Gastroesophageal sphincter (tissue), 4 donors: ENCODE measurements around the gene PRMT1. TPM values are rescaled to one million over a fixed set of nuclear protein-coding genes. Genes with fewer than 3 reads are reported as not detected.

Experiments
- ATAC-seq: fragments of 150-250 bp; one replicate; pipeline ENCODE4 v1.9.1; 2016; ENCODE audit warnings: mild to moderate bottlenecking, moderate library complexity
- H3K27ac ChIP-seq, 4 donors: fragments of 200-600 bp; sonication (generic) in 3 of 4; 1 replicate in 3 of 4; 2 replicates in 1 of 4; pipeline ENCODE4 v1.5.1; 2016 to 2019
- H3K27me3 ChIP-seq: fragments of 200-600 bp; sonication (generic); one replicate; pipeline ENCODE4 v1.5.1; 2019
- H3K36me3 ChIP-seq, 2 donors: fragments of 200-600 bp; sonication (generic); one replicate each; pipeline ENCODE4 v1.5.1; 2019; ENCODE audit warnings: control low read depth in 1 of 2
- H3K4me1 ChIP-seq, 3 donors: fragments of 200-600 bp; sonication (generic); 1 replicate in 2 of 3; 2 replicates in 1 of 3; pipeline ENCODE4 v1.5.1; 2016 to 2019; ENCODE audit warnings: control low read depth in 2 of 3
- H3K4me3 ChIP-seq, 2 donors: fragments of 200-600 bp; sonication (generic); one replicate each; pipeline ENCODE4 v1.5.1; 2019; ENCODE audit warnings: mild to moderate bottlenecking in 1 of 2, moderate library complexity in 1 of 2
- H3K9me3 ChIP-seq, 3 donors: fragments of 200-600 bp; sonication (generic); one replicate each; pipeline ENCODE4 v1.5.1; 2017 to 2019; ENCODE audit warnings: control low read depth in 2 of 3
- EP300 ChIP-seq: sonication (generic); formaldehyde crosslinking; IDR thresholded peaks from one replicate; pipeline ENCODE4 v1.6.1; 2017; ENCODE audit warnings: antibody characterized with exemption, mild to moderate bottlenecking
- POLR2A ChIP-seq, 2 donors: fragments of 450-650 bp; IDR thresholded peaks; one replicate each; pipeline ENCODE4 v1.6.1; 2017; ENCODE audit warnings: antibody characterized with exemption in 2 of 2, mild to moderate bottlenecking in 2 of 2, moderate library complexity in 1 of 2
- POLR2AphosphoS5 ChIP-seq: sonication (generic); formaldehyde crosslinking; IDR thresholded peaks from one replicate; pipeline ENCODE4 v1.6.1; 2017; ENCODE audit warnings: antibody characterized with exemption
- WGBS, 2 donors: methylation state at CpG; one replicate each; pipeline ENCODE4 v1.1.5; 2018; ENCODE audit warnings: low coverage in 1 of 2; 5-methylcytosine and 5-hydroxymethylcytosine counted together
- total RNA-seq, 4 donors: library from RNA; depleted of rRNA; stranded (reverse); fragments of >200 nt; gene quantifications; one replicate each; pipeline ENCODE4 v1.1.0, GENCODE V29; 2016
- TF ChIP-seq, protein P1 (sequence below), 4 experiments: fragments of 200-600 bp in 2 of 4; fragments of 450-650 bp in 2 of 4; sonication (generic) in 1 of 4; IDR thresholded peaks; one replicate each; pipeline ENCODE4 v1.5.1; 2017 to 2019; ENCODE audit warnings: antibody characterized with exemption in 4 of 4, mild to moderate bottlenecking in 2 of 4, moderate library complexity in 2 of 4

PRMT1 gene
- total RNA-seq, 4 donors from 2014 or later: 137 to 152 (median 146) TPM

DNA sequence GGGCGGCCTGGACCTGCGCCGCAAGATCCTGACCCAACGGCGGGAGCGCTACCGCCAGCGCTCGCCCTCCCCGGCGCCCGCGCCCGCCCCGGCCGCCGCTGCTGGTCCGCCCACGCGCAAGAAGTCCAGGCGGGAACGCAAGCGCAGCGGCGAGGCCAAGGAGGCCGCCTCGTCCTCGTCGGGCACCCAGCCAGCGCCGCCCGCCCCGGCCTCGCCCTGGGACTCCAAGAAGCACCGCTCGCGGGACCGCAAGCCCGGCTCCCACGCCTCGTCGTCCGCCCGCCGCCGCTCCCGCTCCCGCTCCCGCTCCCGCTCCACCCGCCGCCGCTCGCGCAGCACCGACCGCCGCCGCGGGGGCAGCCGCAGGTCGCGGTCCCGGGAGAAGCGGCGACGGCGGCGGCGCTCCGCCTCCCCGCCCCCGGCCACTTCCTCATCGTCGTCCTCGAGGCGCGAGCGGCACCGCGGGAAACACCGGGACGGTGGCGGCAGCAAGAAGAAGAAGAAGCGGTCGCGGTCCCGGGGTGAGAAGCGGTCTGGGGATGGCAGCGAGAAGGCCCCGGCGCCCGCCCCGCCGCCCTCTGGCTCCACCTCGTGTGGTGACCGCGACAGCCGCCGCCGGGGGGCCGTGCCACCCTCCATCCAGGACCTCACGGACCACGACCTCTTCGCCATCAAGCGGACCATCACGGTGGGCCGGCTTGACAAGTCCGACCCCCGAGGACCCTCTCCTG is 25.1 kb upstream of the PRMT1 start:
- Histone ChIP-seq H3K4me3 (no peak overlapping the region), H3K27ac (no peak overlapping the region), H3K27me3 (no peaks in the 10 kb centered on the region), H3K9me3 (no peaks in the 10 kb centered on the region), H3K36me3 (peaks cover 0 to 100% of the 10 kb centered on the region in 2 donors), H3K4me1 (no peaks in the 10 kb centered on the region)
- 90% methylated on average over 10 of the region's 110 CpGs; no CpG with 5 or more reads in 1 of the 2 donors for WGBS, 2 donors
- TF ChIP-seq POLR2A (IDR thresholded peaks at IDR 0.05): no peak
- TF ChIP-seq EP300: no peak
- TF ChIP-seq, protein P1, sequence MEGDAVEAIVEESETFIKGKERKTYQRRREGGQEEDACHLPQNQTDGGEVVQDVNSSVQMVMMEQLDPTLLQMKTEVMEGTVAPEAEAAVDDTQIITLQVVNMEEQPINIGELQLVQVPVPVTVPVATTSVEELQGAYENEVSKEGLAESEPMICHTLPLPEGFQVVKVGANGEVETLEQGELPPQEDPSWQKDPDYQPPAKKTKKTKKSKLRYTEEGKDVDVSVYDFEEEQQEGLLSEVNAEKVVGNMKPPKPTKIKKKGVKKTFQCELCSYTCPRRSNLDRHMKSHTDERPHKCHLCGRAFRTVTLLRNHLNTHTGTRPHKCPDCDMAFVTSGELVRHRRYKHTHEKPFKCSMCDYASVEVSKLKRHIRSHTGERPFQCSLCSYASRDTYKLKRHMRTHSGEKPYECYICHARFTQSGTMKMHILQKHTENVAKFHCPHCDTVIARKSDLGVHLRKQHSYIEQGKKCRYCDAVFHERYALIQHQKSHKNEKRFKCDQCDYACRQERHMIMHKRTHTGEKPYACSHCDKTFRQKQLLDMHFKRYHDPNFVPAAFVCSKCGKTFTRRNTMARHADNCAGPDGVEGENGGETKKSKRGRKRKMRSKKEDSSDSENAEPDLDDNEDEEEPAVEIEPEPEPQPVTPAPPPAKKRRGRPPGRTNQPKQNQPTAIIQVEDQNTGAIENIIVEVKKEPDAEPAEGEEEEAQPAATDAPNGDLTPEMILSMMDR (IDR thresholded peaks at IDR 0.05): no peak
- TF ChIP-seq POLR2AphosphoS5: no peak
- ATAC-seq: no peak

DNA sequence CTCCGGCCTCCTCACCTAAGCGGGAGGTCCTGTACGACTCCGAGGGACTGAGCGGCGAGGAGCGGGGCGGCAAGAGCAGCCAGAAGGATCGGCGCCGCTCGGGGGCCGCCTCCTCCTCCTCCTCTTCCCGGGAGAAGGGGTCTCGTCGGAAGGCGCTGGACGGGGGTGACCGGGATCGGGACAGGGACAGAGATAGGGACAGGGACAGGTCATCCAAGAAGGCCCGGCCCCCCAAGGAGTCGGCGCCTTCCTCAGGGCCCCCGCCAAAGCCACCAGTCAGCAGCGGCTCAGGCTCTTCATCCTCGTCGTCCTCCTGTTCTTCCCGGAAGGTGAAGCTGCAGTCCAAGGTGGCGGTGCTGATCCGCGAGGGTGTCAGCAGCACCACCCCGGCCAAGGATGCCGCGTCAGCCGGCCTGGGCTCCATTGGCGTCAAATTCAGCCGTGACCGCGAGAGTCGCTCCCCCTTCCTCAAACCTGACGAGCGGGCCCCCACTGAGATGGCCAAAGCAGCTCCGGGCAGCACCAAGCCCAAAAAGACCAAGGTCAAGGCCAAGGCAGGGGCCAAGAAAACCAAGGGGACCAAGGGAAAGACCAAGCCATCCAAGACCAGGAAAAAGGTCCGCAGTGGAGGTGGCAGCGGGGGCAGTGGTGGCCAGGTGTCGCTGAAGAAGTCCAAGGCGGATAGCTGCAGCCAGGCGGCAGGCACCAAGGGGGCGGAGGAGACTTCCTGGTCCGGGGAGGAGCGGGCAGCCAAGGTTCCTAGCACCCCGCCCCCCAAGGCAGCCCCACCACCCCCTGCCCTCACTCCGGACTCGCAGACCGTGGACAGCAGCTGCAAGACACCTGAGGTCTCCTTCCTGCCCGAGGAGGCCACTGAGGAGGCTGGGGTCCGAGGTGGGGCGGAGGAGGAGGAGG is 24.3 kb upstream of the PRMT1 start:
- peaks cover 0 to 100% of the 10 kb centered on the region in 2 donors for H3K36me3 ChIP-seq
- no peak overlapping the region for H3K27ac ChIP-seq
- H3K4me1 ChIP-seq: no peaks in the 10 kb centered on the region
- H3K4me3 ChIP-seq: no peak overlapping the region
- H3K27me3 ChIP-seq: no peaks in the 10 kb centered on the region
- ATAC-seq: no peak
- H3K9me3 ChIP-seq: no peaks in the 10 kb centered on the region
- WGBS, 2 donors: 75 to 93% methylated on average over 3 to 5 of the region's 58 CpGs
- no peak for TF ChIP-seq EP300

DNA sequence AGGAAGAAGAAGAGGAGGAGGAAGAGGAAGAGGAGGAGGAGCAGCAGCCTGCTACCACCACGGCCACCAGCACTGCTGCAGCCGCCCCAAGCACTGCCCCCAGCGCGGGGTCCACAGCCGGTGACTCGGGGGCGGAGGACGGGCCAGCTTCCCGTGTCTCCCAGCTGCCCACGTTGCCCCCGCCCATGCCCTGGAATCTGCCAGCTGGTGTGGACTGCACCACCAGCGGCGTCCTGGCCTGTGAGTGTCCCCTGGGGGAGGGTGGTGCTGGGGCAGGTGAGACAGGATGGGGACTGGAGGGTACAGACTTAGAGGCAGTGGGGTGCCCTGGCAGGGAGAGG is 23.6 kb upstream of the PRMT1 start:
- no peak for ATAC-seq
- no CpG with 5 or more reads among the region's 13 CpGs for WGBS, 2 donors
- H3K4me3 ChIP-seq: no peak overlapping the region
- H3K27me3 ChIP-seq: no peaks in the 10 kb centered on the region
- no peaks in the 10 kb centered on the region for H3K4me1 ChIP-seq
- TF ChIP-seq, protein P1 (IDR thresholded peaks at IDR 0.05): no peak
- no peak for TF ChIP-seq POLR2A (IDR thresholded peaks at IDR 0.05)
- TF ChIP-seq POLR2AphosphoS5: no peak
- no peak for TF ChIP-seq EP300
- peaks cover 0 to 100% of the 10 kb centered on the region in 2 donors for H3K36me3 ChIP-seq
- no peaks in the 10 kb centered on the region for H3K9me3 ChIP-seq
- no peak overlapping the region for H3K27ac ChIP-seq

DNA sequence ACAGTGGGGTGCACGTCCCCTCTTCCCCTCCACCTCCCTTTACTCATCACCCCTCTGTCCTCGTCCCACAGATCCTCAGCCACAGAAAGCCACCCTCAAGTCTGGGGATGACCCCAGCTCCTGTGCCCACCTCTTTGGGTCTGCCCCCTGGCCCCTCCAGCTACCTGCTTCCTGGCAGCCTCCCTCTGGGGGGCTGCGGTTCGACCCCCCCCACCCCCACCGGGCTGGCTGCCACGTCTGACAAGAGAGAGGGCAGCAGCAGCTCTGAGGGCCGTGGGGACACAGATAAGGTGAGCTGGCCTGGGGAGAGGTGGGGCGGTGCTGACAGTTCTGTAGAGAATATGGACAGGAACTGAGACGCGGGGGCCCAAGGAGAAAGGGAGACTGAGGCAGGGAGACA is 22.5 kb upstream of the PRMT1 start:
- Histone ChIP-seq H3K9me3 (no peaks in the 10 kb centered on the region), H3K27ac (no peak overlapping the region), H3K4me1 (no peaks in the 10 kb centered on the region), H3K36me3 (peaks cover 0 to 100% of the 10 kb centered on the region in 2 donors), H3K4me3 (no peak overlapping the region), H3K27me3 (no peaks in the 10 kb centered on the region)
- TF ChIP-seq POLR2A (IDR thresholded peaks at IDR 0.05) (no peak), POLR2AphosphoS5 (no peak), EP300 (no peak)
- TF ChIP-seq, protein P1 (IDR thresholded peaks at IDR 0.05): no peak
- WGBS, 2 donors: 94% methylated on average over 2 of the region's 10 CpGs; no CpG with 5 or more reads in 1 of the 2 donors
- no peak for ATAC-seq

DNA sequence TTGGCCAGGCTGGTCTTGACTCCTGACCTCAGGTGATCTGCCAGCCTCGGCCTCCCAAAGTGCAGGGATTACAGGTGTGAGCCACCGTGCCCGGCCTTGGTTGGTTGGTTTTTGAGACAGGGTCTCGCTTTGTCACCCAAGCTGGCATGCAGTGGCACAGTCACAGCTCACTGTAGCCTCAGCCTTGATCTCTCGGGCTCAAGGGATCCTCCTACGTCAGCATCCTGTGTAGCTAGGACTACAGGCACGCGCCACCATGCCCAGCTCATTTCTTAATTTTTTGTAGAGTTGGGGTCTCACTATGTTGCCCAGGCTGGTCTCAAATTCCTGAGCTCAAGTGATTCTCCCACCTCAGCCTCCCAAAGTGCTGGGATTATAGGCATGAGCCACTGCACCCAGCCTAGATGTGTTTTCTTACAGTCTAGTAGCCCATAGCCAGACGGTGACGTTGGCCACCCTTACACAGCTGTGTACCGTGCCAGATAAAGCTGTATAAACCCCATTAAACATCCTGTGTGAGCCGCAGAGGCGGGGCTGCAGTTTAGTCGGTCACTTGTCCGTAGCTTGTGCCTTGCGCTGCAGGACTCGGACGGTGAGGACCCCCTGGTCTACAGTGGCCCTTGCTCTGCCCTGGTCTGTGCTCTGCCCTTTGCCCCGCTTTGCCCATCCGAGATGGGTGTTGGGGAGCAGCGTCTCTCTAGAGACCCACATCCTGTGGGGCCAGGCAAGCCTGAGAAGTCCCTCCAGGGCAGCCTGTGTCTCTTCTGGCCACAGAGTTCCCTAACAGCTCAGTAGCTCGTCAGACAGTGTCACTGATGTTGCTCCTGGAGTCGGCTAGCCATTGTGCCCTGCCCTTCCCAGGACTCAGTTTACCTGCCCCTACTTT is 21.3 kb upstream of the PRMT1 start:
- ATAC-seq: no peak
- no peaks in the 10 kb centered on the region for H3K27me3 ChIP-seq
- H3K4me1 ChIP-seq: no peaks in the 10 kb centered on the region
- no peak overlapping the region for H3K27ac ChIP-seq
- H3K4me3 ChIP-seq: no peak overlapping the region
- TF ChIP-seq EP300 (no peak), POLR2AphosphoS5 (no peak), POLR2A (IDR thresholded peaks at IDR 0.05) (no peak)
- TF ChIP-seq, protein P1 (IDR thresholded peaks at IDR 0.05): no peak
- peaks cover 0 to 100% of the 10 kb centered on the region in 2 donors for H3K36me3 ChIP-seq
- 90 to 100% methylated on average over 2 of the region's 23 CpGs for WGBS, 2 donors
- H3K9me3 ChIP-seq: no peaks in the 10 kb centered on the region
